CD4-positive, CD25-positive, alpha-beta regulatory T cell (primary cell): ENCODE results near the gene ZFAND4. TPM values are rescaled to one million over a fixed set of nuclear protein-coding genes. Genes with fewer than 3 reads are reported as not detected.
"Not testable (repeated sequence)": the region's sequence is repeated elsewhere in the genome, so short reads cannot be mapped to it uniquely, and the experiment has no call there.

Source experiments
- ATAC-seq, 2 donors: fragments of 150-1000 bp; cut with Tn5 transposase; one replicate each; pipeline ENCODE4 v1.10.0; 2021; ENCODE audit warnings: low read depth in 2 of 2, moderate number of reproducible peaks in 2 of 2, moderate library complexity in 1 of 2
- DNase-seq, 3 donors: peaks; one replicate each; pipeline versions ENCODE4 v3.0.0 to v3.0.0-alpha.2; 2012 to 2022; ENCODE audit warnings: mixed read lengths in 1 of 3
- H3K27ac ChIP-seq: one replicate; pipeline ENCODE4 v1.7.0; 2013; ENCODE audit warnings: mild to moderate bottlenecking, low read length; ENCODE audit not compliant: insufficient read depth, poor library complexity, severe bottlenecking
- H3K27me3 ChIP-seq: one replicate; pipeline ENCODE4 v1.7.0; 2013; ENCODE audit warnings: low read length; ENCODE audit not compliant: control insufficient read depth, insufficient read depth
- H3K36me3 ChIP-seq: one replicate; pipeline ENCODE4 v1.7.0; 2013; ENCODE audit warnings: mild to moderate bottlenecking, low read length, moderate library complexity; ENCODE audit not compliant: control insufficient read depth, insufficient read depth
- H3K4me1 ChIP-seq: 2 replicates; pipeline ENCODE4 v1.7.0; 2013; ENCODE audit warnings: mild to moderate bottlenecking, low read length; ENCODE audit not compliant: insufficient read depth, control insufficient read depth, poor library complexity, severe bottlenecking
- H3K4me3 ChIP-seq: one replicate; pipeline ENCODE4 v1.7.0; 2013; ENCODE audit warnings: low read depth, mild to moderate bottlenecking, low read length, moderate library complexity
- H3K9me3 ChIP-seq, 2 experiments: 1 replicate in 1 of 2; 2 replicates in 1 of 2; pipeline ENCODE4 v1.7.0; 2013; ENCODE audit warnings: low read length in 2 of 2, mild to moderate bottlenecking in 1 of 2, moderate library complexity in 1 of 2; ENCODE audit not compliant: control insufficient read depth in 2 of 2
- H3K27ac Mint-ChIP-seq, 3 donors: one replicate each; pipeline ENCODE4 v1.8.0; 2020 to 2022; ENCODE audit warnings: mild to moderate bottlenecking in 3 of 3, mixed read lengths in 3 of 3, moderate library complexity in 2 of 3
- H3K27me3 Mint-ChIP-seq: one replicate; pipeline ENCODE4 v1.8.0; 2022; ENCODE audit warnings: mild to moderate bottlenecking, mixed read lengths
- H3K36me3 Mint-ChIP-seq: one replicate; pipeline ENCODE4 v1.8.0; 2020; ENCODE audit warnings: mixed read lengths
- H3K4me1 Mint-ChIP-seq, 4 donors: one replicate each; pipeline ENCODE4 v1.8.0; 2020 to 2022; ENCODE audit warnings: mixed read lengths in 4 of 4, mild to moderate bottlenecking in 1 of 4
- H3K4me3 Mint-ChIP-seq, 4 donors: one replicate each; pipeline ENCODE4 v1.8.0; 2020 to 2022; ENCODE audit warnings: mild to moderate bottlenecking in 4 of 4, mixed read lengths in 4 of 4, moderate library complexity in 3 of 4
- H3K9me3 Mint-ChIP-seq, 7 donors: one replicate each; pipeline ENCODE4 v1.8.0; 2020 to 2022; ENCODE audit warnings: mixed read lengths in 7 of 7, mild to moderate bottlenecking in 3 of 7, moderate library complexity in 2 of 7
- polyA plus RNA-seq, 4 donors: library from polyadenylated mRNA; unstranded; fragments of 300-500 nt; fragmentation: Illumina TruSeq; gene quantifications; one replicate each; pipeline ENCODE4 v1.2.3, GENCODE V29; 2021
- total RNA-seq: library from RNA; stranded (reverse); gene quantifications from one replicate; pipeline ENCODE4 v1.2.3, GENCODE V29; 2022

The ZFAND4 gene
- total RNA-seq (34.7 TPM), polyA plus RNA-seq (10 to 100 TPM; 17.4 to 19.9 (median 18.8) TPM)

- DNase-seq = peak; percentile 90 to 98 (median 92)
- Mint-ChIP-seq H3K4me1 (peaks cover 10 to 48% (median 40%) of the 10 kb centered on the region in 4 donors), H3K36me3 (no peaks in the 10 kb centered on the region), H3K4me3 (peak within 1 kb of the TSS; percentile 93 to 98 (median 94)), H3K9me3 (no peaks in the 10 kb centered on the region), H3K27me3 (no peaks in the 10 kb centered on the region), H3K27ac (peak within 1 kb of the TSS; percentile 90 to 96 (median 91))
- no peaks in the 10 kb centered on the region for H3K36me3 ChIP-seq
- peak within 1 kb of the TSS; percentile 70 for H3K27ac ChIP-seq
- H3K9me3 ChIP-seq = no peaks in the 10 kb centered on the region
- H3K4me3 ChIP-seq = peak within 1 kb of the TSS; percentile 94
- peaks cover 3% of the 10 kb centered on the region for H3K4me1 ChIP-seq
- peak; percentile 96 for ATAC-seq
- H3K27me3 ChIP-seq = no peaks in the 10 kb centered on the region
These were observed at the start of gene ZFAND4 for GRCh38 chr10:45672181-45673073. Gene ZFAND4, minus strand, starts transcription at chr10:45672772. Its CDS starts 9,047 bp downstream, at chr10:45663725.

GRCh38 chr10:45721503-45721902 is 48.9 kb upstream of the ZFAND4 start:
- not testable (repeated sequence) for H3K27me3 Mint-ChIP-seq, H3K9me3 Mint-ChIP-seq, H3K36me3 Mint-ChIP-seq, H3K4me3 Mint-ChIP-seq, H3K27ac Mint-ChIP-seq, H3K36me3 ChIP-seq, H3K4me3 ChIP-seq, ATAC-seq, H3K27ac ChIP-seq, DNase-seq, H3K27me3 ChIP-seq, H3K9me3 ChIP-seq, H3K4me1 ChIP-seq
- H3K4me1 Mint-ChIP-seq = peaks cover 0 to 11% (median 5%) of the 10 kb centered on the region in 4 donors

GRCh38 chr10:45717642-45718041 is 45.1 kb upstream of the ZFAND4 start:
- H3K27ac ChIP-seq, ATAC-seq, H3K36me3 ChIP-seq, H3K36me3 Mint-ChIP-seq, H3K4me3 Mint-ChIP-seq, H3K9me3 ChIP-seq, H3K9me3 Mint-ChIP-seq, H3K4me1 Mint-ChIP-seq, H3K4me3 ChIP-seq, H3K4me1 ChIP-seq, H3K27me3 Mint-ChIP-seq, DNase-seq, H3K27me3 ChIP-seq, H3K27ac Mint-ChIP-seq: not testable (repeated sequence)

- H3K27ac Mint-ChIP-seq, H3K9me3 ChIP-seq, H3K4me1 Mint-ChIP-seq, H3K27me3 Mint-ChIP-seq, ATAC-seq, H3K4me3 ChIP-seq, H3K9me3 Mint-ChIP-seq, H3K36me3 Mint-ChIP-seq, H3K27ac ChIP-seq, H3K27me3 ChIP-seq, H3K4me1 ChIP-seq, H3K36me3 ChIP-seq, DNase-seq: not testable (repeated sequence)
- H3K4me3 Mint-ChIP-seq = peak overlapping the region in 1 of 4 donors; percentile 28
These were observed 44.5 kb upstream of the ZFAND4 start for GRCh38 chr10:45717053-45717452.

- DNase-seq, H3K4me3 Mint-ChIP-seq, H3K9me3 ChIP-seq, H3K36me3 ChIP-seq, H3K4me1 Mint-ChIP-seq, H3K27ac ChIP-seq, H3K4me1 ChIP-seq, H3K27me3 ChIP-seq, H3K9me3 Mint-ChIP-seq, H3K27me3 Mint-ChIP-seq, H3K27ac Mint-ChIP-seq, ATAC-seq, H3K4me3 ChIP-seq: not testable (repeated sequence)
- peaks cover 13% of the 10 kb centered on the region for H3K36me3 Mint-ChIP-seq
These were observed 38.7 kb upstream of the ZFAND4 start for GRCh38 chr10:45711223-45711622.

GRCh38 chr10:45710200-45710796 is 37.7 kb upstream of the ZFAND4 start:
- H3K27me3 ChIP-seq, H3K4me3 Mint-ChIP-seq, H3K4me1 Mint-ChIP-seq, H3K4me3 ChIP-seq, H3K27me3 Mint-ChIP-seq, DNase-seq, H3K36me3 ChIP-seq, H3K9me3 Mint-ChIP-seq, H3K27ac ChIP-seq, H3K9me3 ChIP-seq, ATAC-seq, H3K4me1 ChIP-seq: not testable (repeated sequence)
- H3K27ac Mint-ChIP-seq = peak overlapping the region in 1 of 3 donors; percentile 4
- H3K36me3 Mint-ChIP-seq = peaks cover 13% of the 10 kb centered on the region

GRCh38 chr10:45678467-45678866 is 5.9 kb upstream of the ZFAND4 start:
- not testable (repeated sequence) for H3K27ac Mint-ChIP-seq, H3K36me3 ChIP-seq, H3K9me3 Mint-ChIP-seq, DNase-seq, H3K4me1 Mint-ChIP-seq, H3K4me3 Mint-ChIP-seq, H3K27me3 ChIP-seq, H3K4me1 ChIP-seq, ATAC-seq, H3K9me3 ChIP-seq, H3K27me3 Mint-ChIP-seq, H3K36me3 Mint-ChIP-seq, H3K4me3 ChIP-seq, H3K27ac ChIP-seq

GRCh38 chr10:45675388-45675787 is 2.8 kb upstream of the ZFAND4 start:
- no peaks in the 10 kb centered on the region for H3K9me3 ChIP-seq
- no peak for DNase-seq
- H3K36me3 Mint-ChIP-seq = no peaks in the 10 kb centered on the region
- no peak overlapping the region for H3K4me3 ChIP-seq
- no peaks in the 10 kb centered on the region for H3K27me3 Mint-ChIP-seq
- H3K27ac Mint-ChIP-seq = no peak overlapping the region
- no peaks in the 10 kb centered on the region for H3K36me3 ChIP-seq
- H3K27me3 ChIP-seq = no peaks in the 10 kb centered on the region
- no peak for ATAC-seq
- peaks cover 5 to 27% (median 20%) of the 10 kb centered on the region in 4 donors for H3K4me1 Mint-ChIP-seq
- H3K4me3 Mint-ChIP-seq = no peak overlapping the region
- peaks cover 3% of the 10 kb centered on the region for H3K4me1 ChIP-seq
- no peak overlapping the region for H3K27ac ChIP-seq
- H3K9me3 Mint-ChIP-seq = peaks cover 0 to 2% (median 0%) of the 10 kb centered on the region in 7 donors
